Lung (tissue), 12 donors: ENCODE data around the gene LZTR1. TPM values are rescaled to one million over a fixed set of nuclear protein-coding genes. Genes with fewer than 3 reads are reported as not detected.

Source experiments
- ATAC-seq: fragments of 200-7000 bp; cut with Tn5 transposase; one replicate; pipeline ENCODE4 v1.9.1; 2020; ENCODE audit warnings: moderate number of reproducible peaks; ENCODE audit not compliant: insufficient read depth, low FRiP score
- DNase-seq, 3 donors: peaks; one replicate each; pipeline ENCODE4 v3.0.0-alpha.2; 2013 to 2017
- H3K27ac ChIP-seq, 2 donors: one replicate each; pipeline ENCODE4 v1.5.1; 2013; ENCODE audit warnings: mild to moderate bottlenecking in 2 of 2, moderate library complexity in 2 of 2, control low read depth in 1 of 2, inconsistent platforms in 1 of 2, low read depth in 1 of 2, low read length in 1 of 2
- H3K27me3 ChIP-seq, 3 donors: one replicate each; pipeline ENCODE4 v1.5.1; 2013; ENCODE audit warnings: low read length in 2 of 3; ENCODE audit not compliant: control insufficient read depth in 3 of 3, insufficient read depth in 3 of 3
- H3K36me3 ChIP-seq, 4 donors: one replicate each; pipeline ENCODE4 v1.5.1; 2013; ENCODE audit warnings: low read length in 4 of 4, mild to moderate bottlenecking in 1 of 4, moderate library complexity in 1 of 4; ENCODE audit not compliant: control insufficient read depth in 4 of 4, insufficient read depth in 4 of 4
- H3K4me1 ChIP-seq, 5 donors: one replicate each; pipeline ENCODE4 v1.5.1; 2013; ENCODE audit warnings: low read length in 5 of 5, mild to moderate bottlenecking in 2 of 5, moderate library complexity in 1 of 5; ENCODE audit not compliant: control insufficient read depth in 5 of 5, insufficient read depth in 5 of 5
- H3K4me3 ChIP-seq: one replicate; pipeline ENCODE4 v1.5.1; 2013; ENCODE audit warnings: mild to moderate bottlenecking, control low read depth, moderate library complexity
- H3K9ac ChIP-seq, 2 donors: one replicate each; pipeline ENCODE4 v1.5.1; 2013; ENCODE audit warnings: low read length in 2 of 2, control low read depth in 1 of 2; ENCODE audit not compliant: insufficient read depth in 1 of 2
- H3K9me3 ChIP-seq, 4 donors: one replicate each; pipeline ENCODE4 v1.5.1; 2013; ENCODE audit warnings: low read length in 3 of 4, mild to moderate bottlenecking in 1 of 4, moderate library complexity in 1 of 4; ENCODE audit not compliant: control insufficient read depth in 4 of 4, insufficient read depth in 3 of 4
- WGBS, 2 donors: extraction: QIAGEN DNeasy Blood & Tissue Kit; methylation state at CpG; one replicate each; pipeline ENCODE4 v1.1.7; 2013; 5-methylcytosine and 5-hydroxymethylcytosine counted together
- polyA plus RNA-seq, 2 donors: library from polyadenylated mRNA; stranded (reverse); fragments of 200-250 nt; gene quantifications; one replicate each; pipeline ENCODE4 v1.2.1, GENCODE V29; 2013
- total RNA-seq, 2 donors: library from RNA; depleted of rRNA in 1 of 2; stranded (reverse); fragments of >200 nt in 1 of 2; gene quantifications; one replicate each; pipeline ENCODE4 v1.2.1, GENCODE V29; 2014 to 2021
- TF ChIP-seq, protein P1 (sequence below): IDR thresholded peaks from 2 replicates; pipeline ENCODE4 v1.5.1; 2012; ENCODE audit warnings: mild to moderate bottlenecking; ENCODE audit errors: control extremely low read depth, extremely low read depth
- donor health status: control.
- donor health status: control.
- donor health status: Bipolar disorder and iron deficiency.
- donor health status: healthy.
- donor health status: DM: yes; HTN: yes; CAD: no.

The LZTR1 gene
- total and polyA plus RNA-seq, 4 donors = 33.8 to 64.9 (median 44.9) TPM

DNA sequence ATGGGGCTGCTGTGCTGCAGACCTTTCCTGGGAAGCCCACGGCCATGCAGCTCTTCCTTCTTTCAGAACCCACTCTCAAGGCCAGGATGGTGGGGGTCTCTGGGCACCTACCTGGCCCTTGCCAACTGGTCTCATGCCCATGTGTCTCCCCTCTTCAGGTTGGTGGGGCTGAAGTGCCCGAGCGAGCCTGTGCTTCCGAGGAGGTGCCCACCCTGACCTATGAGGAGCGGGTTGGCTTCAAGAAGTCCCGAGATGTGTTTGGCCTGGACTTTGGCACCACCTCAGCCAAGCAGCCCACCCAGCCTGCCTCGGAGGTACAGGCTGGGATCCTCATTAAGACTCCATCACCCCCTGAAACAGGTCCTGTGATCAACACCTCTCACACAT is 10.0 kb downstream of the LZTR1 start:
- ATAC-seq (no peak), DNase-seq (no peak)
- Histone ChIP-seq H3K36me3 (peaks cover 3 to 70% (median 10%) of the 10 kb centered on the region in 4 donors), H3K9ac (no peak overlapping the region), H3K4me1 (no peaks in the 10 kb centered on the region), H3K27ac (no peak overlapping the region), H3K9me3 (no peaks in the 10 kb centered on the region), H3K4me3 (no peak overlapping the region), H3K27me3 (no peaks in the 10 kb centered on the region)
- TF ChIP-seq, protein P1, sequence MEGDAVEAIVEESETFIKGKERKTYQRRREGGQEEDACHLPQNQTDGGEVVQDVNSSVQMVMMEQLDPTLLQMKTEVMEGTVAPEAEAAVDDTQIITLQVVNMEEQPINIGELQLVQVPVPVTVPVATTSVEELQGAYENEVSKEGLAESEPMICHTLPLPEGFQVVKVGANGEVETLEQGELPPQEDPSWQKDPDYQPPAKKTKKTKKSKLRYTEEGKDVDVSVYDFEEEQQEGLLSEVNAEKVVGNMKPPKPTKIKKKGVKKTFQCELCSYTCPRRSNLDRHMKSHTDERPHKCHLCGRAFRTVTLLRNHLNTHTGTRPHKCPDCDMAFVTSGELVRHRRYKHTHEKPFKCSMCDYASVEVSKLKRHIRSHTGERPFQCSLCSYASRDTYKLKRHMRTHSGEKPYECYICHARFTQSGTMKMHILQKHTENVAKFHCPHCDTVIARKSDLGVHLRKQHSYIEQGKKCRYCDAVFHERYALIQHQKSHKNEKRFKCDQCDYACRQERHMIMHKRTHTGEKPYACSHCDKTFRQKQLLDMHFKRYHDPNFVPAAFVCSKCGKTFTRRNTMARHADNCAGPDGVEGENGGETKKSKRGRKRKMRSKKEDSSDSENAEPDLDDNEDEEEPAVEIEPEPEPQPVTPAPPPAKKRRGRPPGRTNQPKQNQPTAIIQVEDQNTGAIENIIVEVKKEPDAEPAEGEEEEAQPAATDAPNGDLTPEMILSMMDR = no peak
- 94 to 96% methylated on average over 7 of the region's 7 CpGs for WGBS, 2 donors

DNA sequence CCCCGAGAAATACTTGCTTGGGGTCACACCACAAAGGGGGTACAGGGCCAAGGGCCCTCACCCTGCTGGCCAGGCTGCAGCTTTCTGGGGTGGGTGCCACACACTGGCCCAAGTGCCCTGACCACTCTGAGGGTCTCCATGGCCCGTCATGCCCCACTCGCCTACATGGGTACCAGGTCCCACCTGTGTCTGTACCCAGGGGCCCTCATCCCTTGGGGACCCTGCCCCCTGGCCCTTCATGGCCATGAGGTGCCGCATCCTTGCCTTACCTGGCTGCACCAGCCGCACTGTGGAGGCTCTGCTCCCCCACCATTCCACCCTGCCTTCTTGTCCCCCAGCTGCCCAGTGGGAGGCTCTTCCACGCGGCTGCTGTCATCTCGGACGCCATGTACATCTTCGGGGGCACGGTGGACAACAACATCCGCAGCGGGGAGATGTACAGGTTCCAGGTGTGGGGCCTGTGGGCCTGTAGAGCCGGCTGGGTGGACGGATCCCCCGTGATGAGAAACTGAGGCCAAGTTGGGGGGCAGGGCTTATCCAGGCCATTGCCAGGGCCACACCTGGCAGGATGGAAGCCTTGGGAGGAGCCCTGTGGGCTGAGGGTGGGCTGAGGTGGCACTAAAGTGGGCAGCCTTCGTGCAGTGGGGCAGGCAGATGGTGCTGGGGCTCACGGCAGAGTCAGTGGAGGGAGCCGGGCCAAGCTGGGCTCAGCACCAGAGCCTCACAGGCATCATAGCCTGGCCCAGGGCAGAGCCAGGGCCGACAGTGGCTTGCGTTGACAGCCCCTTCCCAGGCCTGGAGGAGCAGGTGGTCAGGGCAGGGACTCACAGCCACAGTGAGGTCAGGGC is 10.6 kb downstream of the LZTR1 start:
- Histone ChIP-seq H3K9ac (no peak overlapping the region), H3K27ac (no peak overlapping the region), H3K4me1 (no peaks in the 10 kb centered on the region), H3K4me3 (no peak overlapping the region), H3K36me3 (peaks cover 3 to 71% (median 10%) of the 10 kb centered on the region in 4 donors), H3K9me3 (no peaks in the 10 kb centered on the region), H3K27me3 (no peaks in the 10 kb centered on the region)
- TF ChIP-seq, protein P1 = no peak
- no peak for DNase-seq
- ATAC-seq = no peak
- 91 to 92% methylated on average over 21 of the region's 21 CpGs for WGBS, 2 donors

DNA sequence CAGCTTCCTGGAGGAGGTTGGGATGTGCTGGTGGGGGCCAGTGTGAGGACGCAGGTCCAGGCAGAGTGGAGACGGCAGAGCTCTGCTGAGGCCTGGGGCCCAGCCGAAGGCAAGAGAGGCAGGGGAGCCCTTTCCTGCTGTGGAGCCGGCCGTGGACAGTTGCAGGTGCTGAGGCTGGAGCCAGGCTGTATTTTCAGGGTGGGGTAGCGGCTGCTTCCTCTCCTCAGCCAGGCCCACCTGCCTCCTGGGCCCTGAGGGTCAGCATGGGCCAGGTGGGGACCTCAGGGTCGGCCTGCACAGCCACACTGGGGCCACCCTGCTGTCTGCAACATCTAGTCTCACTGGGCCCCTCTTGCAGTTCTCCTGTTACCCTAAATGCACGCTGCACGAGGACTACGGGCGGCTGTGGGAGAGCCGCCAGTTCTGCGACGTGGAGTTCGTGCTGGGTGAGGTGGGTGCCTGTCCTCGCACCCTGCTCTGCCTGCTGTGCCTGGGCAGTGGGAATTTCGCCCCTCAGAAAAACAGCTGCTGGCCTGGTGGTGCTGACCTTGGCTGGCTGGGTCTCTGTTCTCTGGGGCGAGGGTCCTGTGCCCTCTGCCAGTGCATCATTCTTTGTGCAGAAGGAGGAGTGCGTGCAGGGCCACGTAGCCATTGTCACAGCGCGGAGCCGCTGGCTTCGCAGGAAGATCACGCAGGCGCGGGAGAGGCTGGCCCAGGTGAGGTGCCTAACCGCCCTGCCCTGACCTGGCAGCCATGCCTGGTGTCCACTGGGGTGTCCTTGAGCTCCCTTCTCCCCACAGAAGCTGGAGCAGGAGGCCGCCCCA is 11.4 kb downstream of the LZTR1 start:
- Histone ChIP-seq H3K27me3 (no peaks in the 10 kb centered on the region), H3K9me3 (no peaks in the 10 kb centered on the region), H3K4me3 (no peak overlapping the region), H3K4me1 (no peaks in the 10 kb centered on the region), H3K36me3 (peaks cover 3 to 70% (median 10%) of the 10 kb centered on the region in 4 donors), H3K27ac (no peak overlapping the region), H3K9ac (no peak overlapping the region)
- 97% methylated on average over 29 of the region's 29 CpGs for WGBS, 2 donors
- DNase-seq (no peak), ATAC-seq (no peak)
- TF ChIP-seq, protein P1 = no peak
